ENCODE results near the gene MTREX.
"Not testable (repeated sequence)": the region's sequence is repeated elsewhere in the genome, so short reads cannot be mapped to it uniquely, and the experiment has no call there.

MTREX gene

GRCh38 chr5:55307383-55308253, at the start of gene MTREX, which contains the start of gene DHX29:
TSS of gene MTREX (plus strand) at chr5:55307989. CDS start at chr5:55308014, 25 bp downstream.
TSS of gene DHX29 (minus strand) at chr5:55307694. CDS start at chr5:55307573, 121 bp downstream.
- peak; percentile 76 for DNase-seq

DNA sequence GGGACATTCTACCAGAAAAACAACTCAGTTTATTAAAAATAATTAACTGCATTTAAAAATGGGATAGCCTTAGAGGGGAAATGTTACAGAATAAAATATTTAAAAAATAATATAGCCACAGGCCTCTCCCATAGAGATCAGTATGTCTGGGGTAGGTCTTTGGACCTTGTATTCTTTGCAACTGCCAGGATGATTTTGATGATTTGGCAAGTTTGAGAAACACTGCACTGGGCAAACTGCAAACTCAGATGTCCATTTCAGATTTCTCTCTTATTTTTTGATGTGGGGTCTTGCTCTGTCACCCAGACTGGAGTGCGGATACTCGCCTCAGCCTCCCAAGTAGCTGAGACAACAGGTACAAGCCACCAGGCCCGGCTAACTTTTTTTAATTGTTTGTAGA, 49.5 kb upstream of the MTREX start:
- DNase-seq: no peak

DNA sequence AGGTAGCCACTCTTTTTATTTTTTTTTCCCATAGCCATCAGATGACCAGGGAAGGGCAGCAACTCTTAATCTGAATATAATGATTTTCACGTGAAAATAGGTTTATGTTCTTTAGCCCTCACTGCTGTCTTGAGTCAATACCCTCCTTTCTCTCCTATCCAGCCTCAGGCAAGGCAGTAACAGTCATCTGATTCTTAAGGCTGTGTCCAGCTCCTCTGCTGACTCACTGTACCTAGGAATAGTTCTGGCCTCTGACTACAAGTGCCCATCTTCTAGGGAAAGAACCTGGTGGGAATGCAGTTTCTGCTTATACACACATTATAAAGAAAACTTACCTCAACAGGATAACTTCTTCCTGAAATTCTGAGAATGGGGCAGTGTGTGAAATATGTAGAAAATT, 31.0 kb upstream of the MTREX start:
- no peak for DNase-seq

DNA sequence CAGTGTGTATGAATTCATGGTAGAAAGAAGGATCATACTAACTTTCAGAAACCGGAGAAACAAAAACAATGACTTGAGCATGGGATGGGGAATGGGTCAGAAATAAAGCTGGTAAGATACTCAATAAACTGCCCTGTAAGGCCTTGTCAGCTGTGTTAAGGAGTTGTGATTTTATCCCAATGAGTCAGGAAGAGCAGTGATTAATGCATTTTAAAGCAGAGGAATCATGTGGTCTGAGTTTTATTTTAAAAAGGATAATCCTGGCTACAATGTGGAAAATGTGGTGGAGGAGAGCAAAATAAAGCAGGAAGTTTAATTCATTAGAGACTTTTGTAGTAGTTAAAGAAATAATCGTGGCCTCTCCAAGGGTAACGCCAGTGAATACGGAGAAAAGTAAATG, 29.0 kb upstream of the MTREX start:
- no peak for DNase-seq

- DNase-seq: no peak
Measured at GRCh38 chr5:55286411-55286933, 21.3 kb upstream of the MTREX start.

DNA sequence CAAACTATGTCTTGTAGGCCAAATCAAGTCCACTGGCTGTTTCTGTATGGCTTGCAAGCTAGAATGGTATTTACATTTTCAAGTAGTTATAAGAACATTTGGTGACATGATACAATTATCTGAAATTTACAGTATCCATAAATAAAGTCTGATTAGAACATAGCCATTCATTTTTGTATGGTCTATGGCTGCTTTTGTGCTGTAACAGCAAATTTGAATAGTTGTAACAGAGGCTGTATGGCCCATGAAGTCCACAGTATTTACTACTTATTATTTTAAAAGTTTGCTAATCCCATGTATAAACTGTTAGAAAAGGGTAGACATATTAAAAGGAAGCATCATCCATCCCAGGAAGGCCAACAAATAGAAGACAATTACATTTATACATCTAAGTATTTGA, 18.0 kb upstream of the MTREX start:
- DNase-seq: no peak

DNA sequence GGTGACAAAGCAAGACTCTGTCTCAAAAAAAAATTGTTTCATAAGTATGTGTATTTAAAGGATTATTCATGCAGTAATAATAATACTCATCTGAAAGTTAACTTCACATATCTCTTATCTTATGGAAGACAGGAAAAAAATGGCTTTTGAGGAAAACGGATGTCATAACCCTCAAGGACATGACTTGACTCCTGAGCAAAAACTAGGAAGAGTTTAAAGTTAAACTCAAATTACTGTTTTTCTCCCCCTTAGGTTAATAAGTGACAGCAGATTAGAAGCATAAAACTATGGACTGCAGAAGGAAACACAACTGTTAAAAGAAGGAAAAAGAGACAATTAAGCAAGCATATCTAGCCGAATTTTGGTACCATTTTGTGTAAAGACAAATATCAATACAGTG, 16.8 kb upstream of the MTREX start:
- DNase-seq: no peak

DNA sequence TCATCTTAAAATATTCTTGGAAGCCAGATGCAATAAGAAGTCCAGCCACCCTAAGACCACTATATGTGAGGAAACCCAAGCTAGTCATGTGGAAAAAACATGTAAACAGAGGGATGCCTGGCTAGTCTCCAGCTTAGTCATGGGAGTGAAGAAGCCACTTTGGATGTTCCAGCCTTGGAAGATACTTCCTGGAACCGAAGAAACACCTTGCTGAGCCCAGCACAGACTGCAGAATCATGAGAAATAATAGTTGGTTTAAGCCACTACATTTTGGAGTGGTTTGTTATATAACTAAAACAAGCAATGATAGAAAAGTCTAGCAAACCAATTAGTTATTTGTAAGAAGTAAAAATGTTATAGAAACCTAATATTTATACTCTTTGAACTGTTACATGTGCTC, 12.9 kb upstream of the MTREX start:
- no peak for DNase-seq

DNA sequence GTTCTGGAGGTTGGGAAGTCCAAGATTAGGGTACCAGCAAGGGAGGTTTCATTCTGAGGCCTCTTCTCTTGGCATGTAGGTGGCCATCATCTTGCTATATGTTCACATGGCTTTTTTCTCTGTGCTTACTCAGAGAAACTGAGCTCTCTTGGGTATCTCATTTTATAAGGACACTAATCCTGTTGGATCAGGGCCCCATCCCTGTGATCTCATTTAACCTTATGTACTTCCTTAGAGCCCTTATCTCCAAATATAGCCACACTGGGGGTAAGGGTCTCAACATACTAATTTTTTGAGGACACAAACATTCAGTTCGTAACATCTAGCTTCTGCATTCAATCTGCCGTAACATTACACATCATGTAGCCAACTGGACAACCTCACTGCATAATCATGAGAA, 6.9 kb upstream of the MTREX start:
- DNase-seq: no peak

DNA sequence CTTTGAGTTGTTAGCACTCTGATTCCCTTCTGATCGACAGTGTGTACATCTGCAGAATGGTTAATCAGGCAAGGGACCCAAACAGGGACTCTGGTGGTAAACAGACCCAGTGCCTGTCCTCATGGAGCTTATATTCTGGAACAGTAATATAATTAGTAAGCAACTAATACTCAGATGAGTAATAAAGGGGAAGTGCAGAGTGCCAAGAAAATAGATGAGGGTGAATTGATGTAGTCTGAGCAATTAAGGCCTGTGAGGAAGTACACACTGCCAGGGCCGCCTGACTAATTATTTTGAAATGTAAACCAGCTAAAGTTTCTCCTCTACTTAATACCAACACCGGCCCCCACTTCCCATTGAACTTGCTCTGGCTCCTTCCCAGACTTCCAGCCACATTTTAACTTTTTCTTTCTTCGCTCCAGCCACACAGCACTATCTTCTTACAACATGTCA, 4.5 kb upstream of the MTREX start:
- DNase-seq: no peak

DNA sequence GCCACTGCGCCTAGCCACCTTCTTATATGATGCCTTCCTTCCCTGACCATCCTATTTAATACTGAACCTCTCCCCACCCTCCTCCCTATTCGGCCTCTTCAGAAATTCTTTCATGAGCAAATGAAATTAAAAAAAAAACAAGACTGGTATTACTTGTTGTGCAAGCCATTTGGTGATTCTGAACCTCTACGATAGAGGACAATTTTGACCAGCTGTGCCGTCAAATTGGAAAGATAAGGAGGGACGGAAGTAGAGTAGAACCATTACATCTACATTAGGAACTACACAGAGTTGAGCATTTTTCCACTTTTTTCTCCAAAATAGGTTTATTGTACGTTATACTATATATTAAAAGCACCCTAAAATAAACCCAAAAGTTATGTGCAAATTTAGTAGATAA, 3.2 kb upstream of the MTREX start:
- no peak for DNase-seq

DNA sequence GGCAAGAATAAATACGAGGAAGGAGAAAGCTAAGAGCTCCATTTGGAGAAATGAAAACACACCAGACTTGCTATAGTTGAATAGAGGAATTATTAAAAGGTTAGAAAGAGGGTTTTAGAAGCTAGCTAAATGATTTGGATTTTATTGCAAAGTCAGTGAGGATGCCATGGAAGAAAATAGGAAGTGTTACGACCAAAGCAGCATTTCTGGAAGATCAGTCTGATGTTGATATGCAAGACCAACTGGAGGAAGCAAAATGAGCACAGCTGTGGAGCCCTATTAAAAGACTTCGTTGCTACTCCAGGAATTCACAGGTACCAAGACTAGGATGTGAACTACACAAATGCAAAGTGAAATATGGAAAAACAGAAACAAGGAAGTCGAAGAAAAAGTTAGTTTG, 2.4 kb upstream of the MTREX start:
- DNase-seq: no peak

DNA sequence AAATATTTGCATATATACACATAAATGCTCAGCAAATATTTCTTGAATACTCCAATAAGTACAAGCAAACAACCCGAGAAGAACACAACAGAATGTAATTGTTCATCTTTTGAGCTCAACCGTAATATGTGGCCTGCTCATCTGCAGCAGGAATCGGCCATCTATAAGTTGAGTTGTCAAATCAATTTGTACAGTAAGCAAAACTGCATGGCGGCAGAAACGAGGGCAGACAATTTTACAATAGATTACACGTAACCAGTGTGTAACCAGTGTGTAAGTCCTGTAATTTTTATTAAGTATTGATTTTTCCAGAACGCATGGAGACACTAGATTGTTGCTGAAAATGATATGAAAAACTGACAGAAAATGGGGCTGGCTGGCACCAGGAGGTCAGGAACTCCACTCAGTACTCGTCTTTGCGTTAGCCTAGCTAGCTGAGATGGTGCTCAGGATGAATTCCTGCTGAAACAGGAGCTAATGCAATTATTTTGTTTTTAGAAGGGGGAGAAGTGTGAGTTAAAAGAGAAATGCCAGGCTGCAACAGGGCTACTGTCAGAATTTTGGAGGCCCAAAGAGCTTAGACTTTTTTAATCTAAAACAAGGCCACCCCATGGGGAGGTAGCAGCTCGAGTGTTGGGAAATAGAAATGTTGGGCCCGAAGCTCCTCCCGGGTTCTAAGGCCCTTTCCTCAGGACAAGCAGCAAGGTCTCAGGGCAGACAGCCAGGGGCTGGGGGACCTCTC, 977 bp upstream of the MTREX start:
- DNase-seq: no peak

GRCh38 chr5:55308254-55308836, 556 bp downstream of the MTREX start:
- DNase-seq: peak; percentile 27

- DNase-seq: no peak
Measured at GRCh38 chr5:55313870-55314617, 6.3 kb downstream of the MTREX start.

- DNase-seq: no peak
Measured at GRCh38 chr5:55316289-55316688, 8.5 kb downstream of the MTREX start.

DNA sequence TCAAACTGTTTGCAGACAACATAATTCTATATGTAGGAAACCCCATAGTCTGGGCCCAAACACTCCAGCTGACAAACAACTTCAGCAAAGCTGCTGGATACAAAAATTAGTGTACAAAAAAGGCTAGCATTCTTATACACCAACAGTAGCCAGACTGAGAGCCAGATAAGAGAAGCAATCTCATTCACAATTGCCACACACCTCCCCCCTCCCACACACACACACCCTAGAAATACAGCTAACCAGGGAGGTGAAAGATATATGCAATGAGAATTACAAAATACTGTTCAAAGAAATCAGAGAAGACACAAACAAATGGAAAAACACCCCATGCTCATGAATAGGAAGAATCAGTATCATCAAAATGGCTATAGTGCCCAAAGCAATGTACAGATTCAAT, 9.0 kb downstream of the MTREX start:
- DNase-seq: no peak

DNA sequence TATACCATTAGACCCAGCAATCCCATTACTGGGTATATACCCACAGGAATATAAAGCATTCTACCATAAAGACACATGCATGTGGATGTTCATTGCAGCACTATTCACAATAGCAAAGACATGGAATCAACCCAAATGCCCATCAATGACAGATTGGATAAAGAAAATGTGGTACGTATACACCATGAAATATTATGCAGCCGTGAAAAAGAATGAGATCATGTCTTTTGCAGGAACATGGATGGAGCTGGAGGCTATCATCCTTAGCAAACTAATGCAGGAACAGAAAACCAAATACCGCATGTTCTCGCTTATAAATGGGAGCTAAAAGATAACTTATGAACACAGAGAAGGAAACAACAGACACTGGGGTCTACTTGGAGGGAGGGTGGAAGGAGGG, 10.4 kb downstream of the MTREX start:
- DNase-seq: not testable (repeated sequence)

DNA sequence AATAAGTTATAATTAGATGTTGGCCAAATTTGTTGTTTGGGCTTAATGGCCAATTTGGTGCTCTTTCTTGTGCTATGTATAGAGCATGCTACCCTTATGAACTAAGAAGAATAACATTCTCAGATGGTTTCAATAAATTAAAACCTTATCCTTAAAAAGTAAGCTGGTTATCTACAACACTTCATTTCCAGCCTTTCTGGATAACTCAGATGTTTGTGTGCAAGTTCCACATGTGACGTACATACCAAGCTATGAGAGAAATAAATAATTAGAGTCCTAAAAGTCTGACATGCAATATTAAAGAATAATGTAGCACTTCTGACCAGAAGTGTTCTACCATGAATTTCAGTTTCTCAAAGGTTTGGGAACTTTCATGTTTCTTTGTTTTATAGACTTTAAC, 11.7 kb downstream of the MTREX start:
- DNase-seq: no peak

GRCh38 chr5:55320571-55320970, 12.8 kb downstream of the MTREX start:
- DNase-seq: no peak

DNA sequence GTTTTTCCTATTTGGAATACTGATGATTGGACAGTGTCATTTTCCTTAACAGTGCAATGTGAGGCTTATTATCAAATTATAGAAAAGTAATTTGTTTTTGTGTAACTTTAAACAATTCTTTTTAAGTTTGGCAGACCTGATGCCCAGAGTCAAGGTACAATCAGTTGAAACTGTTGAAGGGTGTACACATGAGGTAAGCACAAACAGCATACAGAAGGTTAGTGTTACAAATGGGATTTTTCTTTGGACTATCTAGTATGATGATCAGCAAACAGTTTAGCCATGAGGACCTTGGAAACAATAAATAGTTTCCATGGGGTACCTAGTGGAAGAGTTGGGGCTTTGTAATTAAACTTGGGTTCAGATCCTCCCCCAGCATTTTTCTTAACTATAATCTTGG, 16.2 kb downstream of the MTREX start:
- DNase-seq: no peak

GRCh38 chr5:55324815-55325418, 17.1 kb downstream of the MTREX start:
- DNase-seq: peak; percentile 16
